Islet precursor cell (in vitro differentiated cells): ENCODE data around the gene C10orf53.
"Not testable (repeated sequence)": the region's sequence is repeated elsewhere in the genome, so short reads cannot be mapped to it uniquely, and the experiment has no call there.

ENCODE experiments used
- DNase-seq: peaks from one replicate; pipeline ENCODE4 v3.0.0-alpha.2; 2018

The C10orf53 gene

GRCh38 chr10:49652421-49653272 lies 26.8 kb upstream of the C10orf53 start:
- peak; percentile 29 for DNase-seq

GRCh38 chr10:49653273-49653929 lies 26.1 kb upstream of the C10orf53 start:
- peak; percentile 35 for DNase-seq

GRCh38 chr10:49654036-49654693 lies 25.3 kb upstream of the C10orf53 start:
- peak; percentile 35 for DNase-seq

- peak; percentile 32 for DNase-seq
Observed at GRCh38 chr10:49655099-49655498, 24.4 kb upstream of the C10orf53 start.

GRCh38 chr10:49656845-49657493 lies 22.5 kb upstream of the C10orf53 start:
- DNase-seq: no peak

GRCh38 chr10:49657606-49658005 lies 21.8 kb upstream of the C10orf53 start:
- DNase-seq: no peak

GRCh38 chr10:49661140-49661856 lies 18.2 kb upstream of the C10orf53 start:
- no peak for DNase-seq

GRCh38 chr10:49662169-49662830 lies 17.2 kb upstream of the C10orf53 start:
- peak; percentile 29 for DNase-seq

- DNase-seq: no peak
Observed at GRCh38 chr10:49663596-49663995, 15.9 kb upstream of the C10orf53 start.

GRCh38 chr10:49664006-49664841 lies 15.2 kb upstream of the C10orf53 start:
- DNase-seq: no peak

GRCh38 chr10:49664842-49665355 lies 14.6 kb upstream of the C10orf53 start:
- no peak for DNase-seq

GRCh38 chr10:49666054-49666615 lies 13.3 kb upstream of the C10orf53 start:
- DNase-seq: peak; percentile 35

- DNase-seq: peak; percentile 40
Observed at GRCh38 chr10:49666685-49667084, 12.8 kb upstream of the C10orf53 start.

GRCh38 chr10:49667991-49668390 lies 11.5 kb upstream of the C10orf53 start:
- peak; percentile 37 for DNase-seq

- peak; percentile 37 for DNase-seq
Observed at GRCh38 chr10:49668684-49669083, 10.8 kb upstream of the C10orf53 start.

- DNase-seq: no peak
Observed at GRCh38 chr10:49678827-49679479, 498 bp upstream of the C10orf53 start.

- not testable (repeated sequence) for DNase-seq
Observed at GRCh38 chr10:49682449-49682848, 3.0 kb downstream of the C10orf53 start.

- no peak for DNase-seq
Observed at GRCh38 chr10:49682879-49683278, 3.4 kb downstream of the C10orf53 start.

GRCh38 chr10:49686651-49687050 lies 7.2 kb downstream of the C10orf53 start:
- DNase-seq: no peak
